Activated CD4-positive, alpha-beta T cell treated with anti-CD3 and anti-CD28 coated beads, Interleukin-2, amount 50 U/mL, for 16 hours (primary cell): ENCODE data around the gene PAX2.

Experiments
- DNase-seq: peaks from one replicate; pipeline ENCODE4 v3.0.0-alpha.2; 2020

PAX2 gene

GRCh38 chr10:100740476-100741377 is 4.7 kb upstream of the PAX2 start:
- DNase-seq: no peak

DNA sequence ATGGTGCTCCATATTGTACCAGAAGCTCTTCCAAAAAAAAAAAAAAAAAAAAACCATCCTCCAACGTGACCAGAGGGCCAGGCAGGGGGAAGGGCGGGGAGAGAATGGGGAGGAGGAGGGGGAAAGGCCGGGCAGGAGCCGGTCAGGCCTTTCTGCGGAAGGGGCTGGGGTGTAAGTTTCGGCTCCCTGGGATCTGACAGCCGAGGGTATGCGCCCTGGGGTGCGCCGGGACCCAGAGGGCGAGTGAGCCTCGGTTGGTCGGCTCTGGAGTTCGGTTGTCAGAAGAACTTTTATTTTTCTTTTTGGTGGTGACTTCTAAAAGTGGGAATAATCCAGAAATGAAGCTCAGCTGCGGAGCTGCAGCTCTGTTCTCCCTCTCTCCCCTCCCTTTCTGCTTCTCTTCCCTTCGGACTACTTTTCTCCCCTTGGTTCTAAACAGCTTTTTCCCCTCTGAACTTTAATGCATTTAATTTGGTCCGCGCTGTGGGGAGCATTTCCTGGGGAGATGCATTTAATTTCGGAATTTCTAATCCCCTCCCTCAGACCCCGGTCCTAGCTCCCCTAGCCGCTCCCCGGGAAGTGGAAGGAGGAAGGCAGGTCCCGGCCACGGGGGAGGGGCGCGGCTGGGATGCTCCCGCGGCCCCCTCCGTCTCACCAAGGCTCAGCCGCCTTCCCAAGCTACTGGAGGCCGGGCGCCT is 3.9 kb upstream of the PAX2 start:
- no peak for DNase-seq

DNA sequence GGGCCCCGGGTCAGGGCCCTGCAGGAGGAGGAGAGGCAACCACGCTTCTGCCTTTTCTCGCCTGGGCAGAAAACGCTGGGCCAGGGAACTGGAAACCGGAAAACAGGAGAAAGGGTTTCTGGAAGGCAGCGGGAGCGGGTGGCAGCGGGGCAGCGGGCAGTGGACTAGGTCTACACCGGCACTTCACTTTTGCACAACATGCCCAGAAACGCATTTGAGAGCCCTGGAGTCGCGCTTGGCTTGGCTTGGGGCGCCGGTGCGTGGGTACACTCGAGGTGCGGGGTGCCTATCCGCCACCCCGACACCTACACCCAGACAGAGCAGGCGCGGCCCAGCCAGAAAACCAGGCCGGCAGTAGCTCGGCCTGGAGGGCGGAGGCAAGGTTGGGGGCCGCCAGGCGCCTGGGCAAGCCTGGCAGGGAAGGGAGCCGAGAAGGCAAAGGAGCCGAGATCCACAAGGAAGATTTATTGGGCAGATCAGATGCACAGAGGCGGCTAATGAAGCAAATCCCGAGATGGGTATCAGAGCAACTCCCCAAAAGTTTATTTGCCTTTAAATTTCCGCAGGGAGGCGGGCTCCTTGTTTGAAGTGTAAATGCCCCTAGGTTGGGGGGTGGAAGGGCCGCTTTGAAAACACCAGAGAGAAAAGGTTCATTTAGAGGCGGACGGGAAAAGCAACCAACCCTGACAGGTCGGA is 3.2 kb upstream of the PAX2 start:
- no peak for DNase-seq

DNA sequence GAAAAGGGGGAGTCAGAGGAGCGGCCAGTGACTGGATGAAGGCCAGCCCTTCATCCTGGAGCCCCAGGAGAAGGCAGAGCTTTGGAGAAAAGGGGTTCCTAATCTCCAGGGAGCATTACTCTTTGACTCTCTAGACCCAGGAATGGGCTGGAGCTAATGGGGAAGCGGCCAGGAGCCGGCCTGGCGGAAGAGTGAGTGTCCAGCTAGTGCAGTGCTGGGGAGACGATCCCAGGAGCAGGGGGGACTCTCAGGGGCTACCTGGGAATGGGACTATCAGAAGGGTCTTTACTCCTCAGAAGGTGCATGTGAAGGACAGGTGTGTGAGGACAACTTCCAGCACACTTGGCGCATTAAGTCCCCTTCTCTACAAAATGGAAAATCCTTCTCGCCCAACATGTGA is 2.4 kb upstream of the PAX2 start:
- no peak for DNase-seq

DNA sequence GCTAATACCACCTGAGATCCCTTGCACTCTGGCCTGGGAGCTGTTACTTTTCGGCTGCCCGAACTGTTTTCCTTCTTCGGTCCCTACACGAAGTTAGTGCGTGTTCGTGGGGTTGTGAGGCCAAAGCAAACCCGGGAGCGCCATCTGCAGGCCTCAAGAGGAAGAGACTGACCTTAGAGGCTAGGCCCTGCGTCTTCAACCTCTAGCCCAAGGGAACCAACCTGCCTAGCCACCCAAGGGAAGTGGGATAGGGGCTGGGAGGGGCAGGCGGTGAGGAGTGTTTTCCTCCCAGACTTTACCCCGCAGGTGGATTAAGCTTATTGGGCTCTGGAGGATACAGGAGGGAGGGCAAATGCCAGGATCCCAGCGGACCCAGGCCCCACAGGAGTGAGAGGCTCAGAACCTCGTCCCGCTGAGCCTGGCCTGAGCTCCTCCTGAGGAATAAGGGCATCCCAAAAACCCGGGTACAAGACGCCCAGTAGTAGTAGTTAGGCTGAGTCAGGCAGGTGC is 1.7 kb upstream of the PAX2 start:
- peak; percentile 63 for DNase-seq

GRCh38 chr10:100744136-100744986 is 1.0 kb upstream of the PAX2 start:
- peak; percentile 12 for DNase-seq

- no peak for DNase-seq
Observed at GRCh38 chr10:100745882-100746783, 751 bp downstream of the PAX2 start.

GRCh38 chr10:100746784-100747455 is 1.5 kb downstream of the PAX2 start:
- no peak for DNase-seq

GRCh38 chr10:100747456-100748230 is 2.3 kb downstream of the PAX2 start:
- DNase-seq: no peak

DNA sequence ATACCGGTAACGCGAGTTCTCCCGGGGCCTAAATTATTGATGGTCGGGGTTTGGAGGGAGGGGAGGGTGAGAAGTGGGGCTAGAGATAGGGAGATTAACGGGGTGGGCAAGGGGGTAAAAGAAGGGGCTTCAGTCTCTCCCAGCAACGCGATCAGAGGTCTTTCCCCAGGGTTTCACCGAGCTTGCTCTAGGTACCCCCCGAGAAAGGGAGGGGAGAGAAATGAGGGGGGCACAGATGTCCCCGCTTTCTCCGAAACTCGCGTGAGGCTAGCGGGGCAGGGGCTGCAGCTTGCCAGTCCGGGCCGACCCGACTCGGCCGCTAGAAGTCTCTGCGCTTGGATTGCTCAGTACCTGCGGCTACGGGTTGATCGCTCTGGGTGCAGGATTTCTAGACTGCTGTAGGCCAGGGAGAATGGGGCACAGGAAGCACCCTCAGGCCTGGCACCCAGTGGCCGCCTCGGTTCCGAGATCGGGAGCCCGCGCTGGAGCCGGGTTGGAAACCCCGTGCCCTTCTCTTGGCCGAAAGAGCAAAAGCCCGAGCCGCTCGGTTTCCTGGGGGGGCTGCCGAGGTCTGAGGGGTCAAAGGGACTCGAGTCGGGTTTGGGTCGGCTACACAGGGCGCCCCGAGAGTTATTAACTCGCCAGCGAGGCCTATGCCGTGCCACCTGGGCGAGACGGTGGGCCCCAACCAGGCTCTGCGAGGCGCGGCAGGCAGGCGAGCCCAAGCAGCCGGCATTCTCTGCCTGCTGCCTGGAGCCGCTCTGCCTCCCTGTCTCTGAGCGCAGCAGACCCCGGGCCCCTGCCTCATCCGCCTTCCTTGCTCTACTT is 3.1 kb downstream of the PAX2 start:
- no peak for DNase-seq

DNA sequence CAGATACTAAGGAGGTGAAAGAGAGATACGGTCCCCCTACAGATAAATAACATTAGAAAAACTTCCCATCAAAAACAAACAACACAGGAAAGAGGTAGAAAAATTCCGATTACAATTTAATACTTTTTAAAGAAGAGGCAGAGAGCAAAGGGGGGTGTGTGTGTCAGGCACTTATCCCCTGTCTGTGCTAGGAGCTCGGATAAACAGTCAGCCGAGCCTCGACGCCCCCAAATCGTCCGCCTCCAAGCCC is 3.6 kb downstream of the PAX2 start:
- DNase-seq: no peak

DNA sequence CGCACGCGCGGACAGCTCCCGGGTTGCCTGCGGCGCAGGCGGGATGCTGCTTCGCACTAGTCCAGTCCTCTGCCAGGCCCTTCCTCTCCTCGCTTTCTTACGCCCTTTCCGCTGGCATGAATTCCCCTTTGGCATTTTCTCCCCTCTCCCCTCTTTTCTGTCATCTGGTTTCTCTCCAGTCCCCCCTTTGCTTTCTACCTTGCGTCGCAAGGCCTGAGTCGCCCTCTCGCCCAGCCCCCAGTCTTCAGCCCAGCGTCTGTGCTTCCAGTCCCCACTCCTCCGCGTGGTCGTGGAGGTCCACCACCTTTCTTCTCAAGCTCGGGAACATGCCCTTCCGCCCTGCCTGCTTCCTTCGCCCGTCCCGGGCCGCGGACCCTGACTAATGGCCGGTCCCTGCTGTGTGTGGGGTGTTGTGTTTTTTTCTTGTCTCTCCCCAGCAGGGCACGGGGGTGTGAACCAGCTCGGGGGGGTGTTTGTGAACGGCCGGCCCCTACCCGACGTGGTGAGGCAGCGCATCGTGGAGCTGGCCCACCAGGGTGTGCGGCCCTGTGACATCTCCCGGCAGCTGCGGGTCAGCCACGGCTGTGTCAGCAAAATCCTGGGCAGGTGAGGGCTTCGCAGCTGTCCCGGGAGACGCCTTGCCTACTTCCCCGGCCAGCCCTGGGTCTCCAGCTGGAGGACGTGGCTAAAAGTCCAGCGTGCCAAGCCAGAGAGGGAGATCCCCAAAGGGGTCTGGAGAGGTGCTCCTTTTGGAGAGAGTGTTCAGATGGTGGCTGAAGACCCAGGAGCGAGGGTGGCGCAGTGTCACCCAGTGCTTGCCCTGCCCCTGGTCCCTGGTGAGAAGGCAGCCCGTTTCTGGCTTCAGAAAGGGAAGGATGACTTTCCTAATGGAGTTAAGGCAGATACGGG is 4.2 kb downstream of the PAX2 start:
- DNase-seq: no peak

DNA sequence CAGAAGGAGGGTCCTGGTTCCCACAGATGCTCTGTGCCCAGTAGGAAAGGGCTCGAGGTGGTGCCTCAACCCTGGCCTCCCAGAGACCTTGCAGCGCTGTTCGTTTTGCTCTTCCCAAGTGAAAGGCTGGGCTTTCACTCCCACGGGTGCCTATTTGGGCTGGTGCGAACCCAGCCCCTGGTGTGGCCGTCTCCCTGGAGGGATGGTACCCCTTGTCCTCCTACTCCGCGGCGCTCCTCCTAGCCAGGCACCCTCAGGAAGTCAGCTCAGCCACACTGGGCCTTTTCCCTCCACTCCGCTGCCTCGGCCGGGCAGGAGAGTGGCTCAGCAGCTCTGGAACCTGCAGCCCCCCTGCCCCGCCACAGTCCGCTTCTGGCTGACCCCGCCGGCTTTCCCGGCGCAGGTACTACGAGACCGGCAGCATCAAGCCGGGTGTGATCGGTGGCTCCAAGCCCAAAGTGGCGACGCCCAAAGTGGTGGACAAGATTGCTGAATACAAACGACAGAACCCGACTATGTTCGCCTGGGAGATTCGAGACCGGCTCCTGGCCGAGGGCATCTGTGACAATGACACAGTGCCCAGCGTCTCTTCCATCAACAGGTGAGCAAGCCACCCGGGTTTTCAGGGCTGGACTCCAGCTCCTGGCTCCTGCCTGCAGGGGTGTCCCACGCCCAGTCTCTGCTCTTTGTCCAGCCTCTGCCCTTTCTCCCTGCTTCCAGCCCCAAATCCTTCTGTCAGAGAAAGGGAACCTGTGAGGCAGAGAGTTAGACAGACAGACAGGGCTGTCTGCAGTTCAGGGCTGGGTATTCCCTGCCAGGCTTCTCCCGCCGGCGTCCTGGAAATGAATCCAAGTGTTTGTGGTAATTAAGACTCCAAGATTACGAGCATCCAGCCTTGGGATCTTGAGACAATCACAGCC is 5.2 kb downstream of the PAX2 start:
- DNase-seq: no peak

GRCh38 chr10:100751211-100751933 is 6.0 kb downstream of the PAX2 start:
- no peak for DNase-seq

DNA sequence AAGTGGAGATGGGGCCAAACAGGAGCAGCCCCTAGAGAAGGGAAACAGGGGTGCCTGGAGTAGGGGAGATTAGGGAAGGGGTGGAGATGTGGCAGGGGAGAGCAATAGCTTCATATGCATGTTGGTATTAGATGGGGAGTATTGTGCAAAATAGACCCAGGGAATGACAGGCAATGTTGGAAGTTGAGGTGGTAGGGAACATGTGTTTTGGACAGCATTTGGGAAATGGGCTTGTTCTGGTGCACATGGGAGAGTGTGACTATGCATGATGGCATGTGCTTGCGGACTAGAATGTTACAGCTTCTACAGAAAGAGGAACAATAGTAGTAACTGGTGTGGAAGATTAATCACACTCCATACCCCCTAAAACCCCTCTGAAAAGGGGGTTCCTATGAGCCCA is 10.4 kb downstream of the PAX2 start:
- no peak for DNase-seq

DNA sequence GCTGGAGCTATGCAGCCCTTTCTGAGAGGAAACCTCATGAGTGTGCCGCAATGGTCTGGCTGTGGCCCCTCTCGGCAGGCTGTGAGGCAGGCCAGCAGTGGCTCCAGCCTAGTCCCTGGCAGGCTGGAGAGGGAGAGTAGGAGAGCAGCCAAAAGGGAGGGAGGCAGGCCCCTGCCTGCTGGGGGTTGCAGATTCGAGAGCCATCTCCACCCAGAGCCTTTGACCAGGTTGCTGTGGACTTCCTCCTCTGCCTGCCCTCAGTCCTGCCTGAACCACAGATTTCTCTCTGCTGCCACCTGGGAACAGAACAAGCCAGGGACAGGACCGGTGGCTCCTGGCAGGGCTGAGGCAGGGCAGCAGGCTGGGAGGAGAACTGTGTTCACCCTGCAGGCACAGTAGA is 13.9 kb downstream of the PAX2 start:
- DNase-seq: no peak
